ENCODE results near the gene PDGFB. TPM values are rescaled to one million over a fixed set of nuclear protein-coding genes. Genes with fewer than 3 reads are reported as not detected.

Gene PDGFB
- total and polyA plus RNA-seq, 9 of the 15 experiments (the other 6 are each of a cell fraction or from before 2014, with no cell fraction given), result 0.07 to 4.0 (median 0.48) TPM; not detected in 1

- TF ChIP-seq ZNF277 (CRISPR knock-in tag; IDR thresholded peaks at IDR 0.05; ENCODE audit: borderline replicate concordance), result no peak
- TF ChIP-seq CBFA2T3 (IDR thresholded peaks at IDR 0.05), result no peak
- TF ChIP-seq GTF2E2 (tag; IDR thresholded peaks at IDR 0.05), result no peak
- TF ChIP-seq ZBTB43 (CRISPR knock-in tag; IDR thresholded peaks at IDR 0.05), result no peak
- TF ChIP-seq DEAF1 (CRISPR knock-in tag; IDR thresholded peaks at IDR 0.05), result no peak
- TF ChIP-seq MAX (CRISPR knock-in tag; IDR thresholded peaks at IDR 0.05), result no peak
- no peak for TF ChIP-seq EP400 (IDR thresholded peaks at IDR 0.05)
- no peak for TF ChIP-seq ZNF586 (CRISPR knock-in tag; conservative IDR thresholded peaks at IDR 0.05)
- TF ChIP-seq RBM25 (IDR thresholded peaks at IDR 0.05; ENCODE audit: low read depth, low read length, severe bottlenecking), result no peak
- no peak for TF ChIP-seq ZBED1 (IDR thresholded peaks at IDR 0.05)
- TF ChIP-seq CAMTA2 (CRISPR knock-in tag; conservative IDR thresholded peaks at IDR 0.05), result no peak
- no peak for TF ChIP-seq SMAD3 (CRISPR knock-in tag; conservative IDR thresholded peaks at IDR 0.05)
- peak; percentile 47; the same call in 1 of the 2 replicates for TF ChIP-seq ZNF592 (IDR thresholded peaks at IDR 0.05)
- no peak for TF ChIP-seq ASH1L (IDR thresholded peaks at IDR 0.05; ENCODE audit: borderline replicate concordance, low read depth, partially characterized antibody)
- TF ChIP-seq EZH2 (IDR thresholded peaks at IDR 0.05; ENCODE audit: borderline replicate concordance, low read depth, low read length), result no peak
- TF ChIP-seq ZNF184 (CRISPR knock-in tag; IDR thresholded peaks at IDR 0.05), result no peak
Observed at GRCh38 chr22:39212721-39213376, 31.9 kb downstream of the PDGFB start (continued).

All from K562 (cell line).